Measurements from ENCODE around the gene ARFGEF3. TPM values are rescaled to one million over a fixed set of nuclear protein-coding genes. Genes with fewer than 3 reads are reported as not detected.

The ARFGEF3 gene
- total RNA-seq, 1 donor from 2014 or later: 0.15 TPM

GRCh38 chr6:138160329-138161087 lies 1.2 kb upstream of the ARFGEF3 start:
- intact Hi-C loops (cut with micrococcal nuclease): loop anchor here (2.0 to 5.0 kb wide), 3 partner anchors 52 to 612 kb away; partner anchors contain the start of genes CCDC28A and HEBP2

GRCh38 chr6:138161088-138161337 lies 726 bp upstream of the ARFGEF3 start:
- intact Hi-C loops (cut with micrococcal nuclease): loop anchor here (2.0 to 5.0 kb wide), 3 partner anchors 52 to 611 kb away; partner anchors contain the start of genes CCDC28A and HEBP2

- intact Hi-C loops (cut with micrococcal nuclease): loop anchor here (5.0 kb wide), 1 partner anchor 610 kb away; the partner anchor contains the start of gene CCDC28A
Measured at GRCh38 chr6:138162111-138162954, 594 bp downstream of the ARFGEF3 start.

- intact Hi-C loops (cut with micrococcal nuclease): loop anchor here (5.0 kb wide), 1 partner anchor 609 kb away; the partner anchor contains the start of gene CCDC28A
Measured at GRCh38 chr6:138162955-138163575, 1.3 kb downstream of the ARFGEF3 start.

- intact Hi-C loops (cut with micrococcal nuclease): no loop called here
Measured at GRCh38 chr6:138175596-138175995, 13.9 kb downstream of the ARFGEF3 start.

- intact Hi-C loops (cut with micrococcal nuclease): no loop called here
Measured at GRCh38 chr6:138176652-138177232, 15.0 kb downstream of the ARFGEF3 start.

GRCh38 chr6:138182939-138183789 lies 21.4 kb downstream of the ARFGEF3 start:
- intact Hi-C loops (cut with micrococcal nuclease): no loop called here

- intact Hi-C loops (cut with micrococcal nuclease): no loop called here
Measured at GRCh38 chr6:138183790-138184134, 22.0 kb downstream of the ARFGEF3 start.

- intact Hi-C loops (cut with micrococcal nuclease): no loop called here
Measured at GRCh38 chr6:138184230-138184629, 22.5 kb downstream of the ARFGEF3 start.

GRCh38 chr6:138187156-138187555 lies 25.4 kb downstream of the ARFGEF3 start:
- intact Hi-C loops (cut with micrococcal nuclease): no loop called here

GRCh38 chr6:138188278-138188941 lies 26.7 kb downstream of the ARFGEF3 start:
- intact Hi-C loops (cut with micrococcal nuclease): no loop called here

GRCh38 chr6:138194287-138194686 lies 32.5 kb downstream of the ARFGEF3 start:
- intact Hi-C loops (cut with micrococcal nuclease): no loop called here

- intact Hi-C loops (cut with micrococcal nuclease): no loop called here
Measured at GRCh38 chr6:138196122-138196738, 34.5 kb downstream of the ARFGEF3 start.

- intact Hi-C loops (cut with micrococcal nuclease): no loop called here
Measured at GRCh38 chr6:138197570-138197969, 35.8 kb downstream of the ARFGEF3 start.

GRCh38 chr6:138198430-138199091 lies 36.8 kb downstream of the ARFGEF3 start:
- intact Hi-C loops (cut with micrococcal nuclease): no loop called here

- intact Hi-C loops (cut with micrococcal nuclease): no loop called here
Measured at GRCh38 chr6:138201836-138202235, 40.1 kb downstream of the ARFGEF3 start.

- intact Hi-C loops (cut with micrococcal nuclease): no loop called here
Measured at GRCh38 chr6:138203315-138203714, 41.6 kb downstream of the ARFGEF3 start.

GRCh38 chr6:138204303-138204702 lies 42.6 kb downstream of the ARFGEF3 start:
- intact Hi-C loops (cut with micrococcal nuclease): no loop called here

- intact Hi-C loops (cut with micrococcal nuclease): no loop called here
Measured at GRCh38 chr6:138204792-138205384, 43.1 kb downstream of the ARFGEF3 start.
